K562 (cell line): ENCODE data around the gene YES1. TPM values are rescaled to one million over a fixed set of nuclear protein-coding genes. Genes with fewer than 3 reads are reported as not detected.
A peak's percentile ranks its signal among the peaks of the same experiment; 100 is the strongest.

Experiments used
- CBX2 ChIP-seq: fragments of 200-600 bp; sonication (generic); IDR thresholded peaks from one replicate; pipeline ENCODE4 v1.6.1; 2012; ENCODE audit warnings: mild to moderate bottlenecking, low read length, inconsistent platforms; ENCODE audit not compliant: insufficient read depth, poor library complexity, severe bottlenecking
- CREM ChIP-seq: IDR thresholded peaks from 2 replicates; pipeline ENCODE4 v1.6.1; 2014; ENCODE audit warnings: antibody characterized with exemption, low read depth
- CTCFL ChIP-seq: IDR thresholded peaks from 2 replicates; pipeline ENCODE4 v1.6.1; 2011; ENCODE audit warnings: borderline replicate concordance, low read depth, mild to moderate bottlenecking, moderate library complexity, low read length; ENCODE audit not compliant: insufficient read depth, poor library complexity, severe bottlenecking
- HINFP ChIP-seq: fragments of 450-650 bp; conservative IDR thresholded peaks from 2 replicates; pipeline ENCODE4 v1.6.1; 2016; ENCODE audit warnings: missing genetic modification characterization, low read depth, mild to moderate bottlenecking, control low read depth, missing compliant biosample characterization
- MBD2 ChIP-seq: sonication (generic); IDR thresholded peaks from 2 replicates; pipeline ENCODE4 v1.6.1; 2016; ENCODE audit warnings: low read depth, borderline replicate concordance
- MXD1 ChIP-seq: fragments of 250-450 bp; sonication (Bioruptor Pico); IDR thresholded peaks from 2 replicates; pipeline ENCODE4 v1.8.0; 2021; ENCODE audit warnings: borderline replicate concordance, mild to moderate bottlenecking, moderate library complexity; ENCODE audit not compliant: poor library complexity, severe bottlenecking
- MYC ChIP-seq, 2 experiments: fragments of 250-450 bp in 1 of 2; sonication (Bioruptor Pico) in 1 of 2; IDR thresholded peaks; 2 replicates each; pipeline versions ENCODE4 v1.5.1 to v1.6.1; 2012 to 2021; ENCODE audit warnings: low read depth in 2 of 2, borderline replicate concordance in 1 of 2, improper control_type of control experiment in 1 of 2, low read length in 1 of 2, mild to moderate bottlenecking in 1 of 2, moderate library complexity in 1 of 2
- NCOA1 ChIP-seq: fragments of 450-650 bp; IDR thresholded peaks from 2 replicates; pipeline ENCODE4 v1.6.1; 2016; ENCODE audit warnings: low read depth
- NR3C1 ChIP-seq: sonication (generic); formaldehyde crosslinking; IDR thresholded peaks from 2 replicates; pipeline ENCODE4 v1.8.1; 2022; ENCODE audit warnings: missing genetic modification reagents
- PHF8 ChIP-seq: fragments of 200-600 bp; sonication (generic); IDR thresholded peaks from 2 replicates; pipeline ENCODE4 v1.6.1; 2012; ENCODE audit warnings: mixed run types, mild to moderate bottlenecking, inconsistent platforms, low read length, moderate library complexity, borderline replicate concordance
- PRPF4 ChIP-seq: fragments of 200-400 bp; formaldehyde crosslinking; IDR thresholded peaks from one replicate; pipeline ENCODE4 v1.6.1; 2017; ENCODE audit warnings: low read length, low read depth, mild to moderate bottlenecking; ENCODE audit not compliant: insufficient read depth, poor library complexity, severe bottlenecking
- RBM14 ChIP-seq: fragments of 200-400 bp; formaldehyde crosslinking; IDR thresholded peaks from 2 replicates; pipeline ENCODE4 v1.6.1; 2018; ENCODE audit warnings: low read depth, mild to moderate bottlenecking, low read length, moderate library complexity, borderline replicate concordance; ENCODE audit not compliant: insufficient read depth
- SETDB1 ChIP-seq: IDR thresholded peaks from one replicate; pipeline ENCODE4 v1.6.1; 2012; ENCODE audit warnings: low read length, control low read depth, inconsistent platforms
- SIN3A ChIP-seq, 2 experiments: fragments of 150-350 bp in 1 of 2; IDR thresholded peaks; 2 replicates each; pipeline ENCODE4 v1.6.1; 2011 to 2016; ENCODE audit warnings: borderline replicate concordance in 2 of 2, low read depth in 2 of 2, low read length in 2 of 2, mild to moderate bottlenecking in 2 of 2, moderate library complexity in 2 of 2; ENCODE audit not compliant: control insufficient read depth in 1 of 2
- TBP ChIP-seq: optimal IDR thresholded peaks from 2 replicates; pipeline ENCODE3; 2011; ENCODE audit warnings: low read depth, low read length, improper control_type of control experiment
- TRIM24 ChIP-seq, 2 experiments: fragments of 450-650 bp; IDR thresholded peaks; 2 replicates each; pipeline ENCODE4 v1.6.1; 2016
- ZBTB5 ChIP-seq: fragments of 450-650 bp; IDR thresholded peaks from 2 replicates; pipeline ENCODE4 v1.6.1; 2017; ENCODE audit warnings: antibody characterized with exemption
- ZNF212 ChIP-seq: fragments of 450-650 bp; formaldehyde crosslinking; IDR thresholded peaks from 2 replicates; pipeline ENCODE4 v1.4.0; 2020; ENCODE audit warnings: mild to moderate bottlenecking
- ZNF232 ChIP-seq: sonication (generic); formaldehyde crosslinking; IDR thresholded peaks from 2 replicates; pipeline ENCODE4 v1.8.0; 2022; ENCODE audit warnings: mild to moderate bottlenecking, missing genetic modification reagents
- ZNF668 ChIP-seq: fragments of 250-450 bp; sonication (Bioruptor Pico); IDR thresholded peaks from 2 replicates; pipeline ENCODE4 v1.8.0; 2022; ENCODE audit warnings: mild to moderate bottlenecking, inconsistent platforms
- polyA plus RNA-seq, 8 experiments: library from polyadenylated mRNA; depleted of rRNA in 4 of 8; stranded (reverse) in 5 of 8; unstranded in 3 of 8; fragments of >200 nt; fragmentation: Nextera tagmentation in 2 of 8; fragmentation: Illumina TruSeq in 1 of 8; extraction: Ambion mirVana in 2 of 8; extraction: Trizol in 1 of 8; gene quantifications; 2 replicates each; pipeline versions ENCODE4 v1.2.1 to v1.2.3, GENCODE V29; 2011 to 2014; ENCODE audit warnings: inconsistent platforms in 1 of 8, missing spikeins in 1 of 8
- total RNA-seq, 7 experiments: library from RNA; depleted of rRNA in 6 of 7; stranded (reverse); fragments of >200 nt in 6 of 7; fragmentation: Illumina TruSeq in 2 of 7; extraction: Trizol in 2 of 7; gene quantifications; 2 replicates each; pipeline versions ENCODE4 v1.2.1 to v1.2.3, GENCODE V29; 2011 to 2021; ENCODE audit warnings: low replicate concordance in 1 of 7

YES1 gene
- total and polyA plus RNA-seq, 9 of the 15 experiments (the other 6 are each of a cell fraction or from before 2014, with no cell fraction given) = 37.2 to 115 (median 77.7) TPM

- peak; percentile 83 for TF ChIP-seq MYC (IDR thresholded peaks at IDR 0.05; ENCODE audit: low read depth, low read length)
- TF ChIP-seq MYC (CRISPR knock-in tag; IDR thresholded peaks at IDR 0.05; ENCODE audit: borderline replicate concordance, low read depth) = no peak
- TF ChIP-seq TRIM24 (IDR thresholded peaks at IDR 0.05) = peak; percentile 25 to 41; a peak in 2 of 4 replicates
- TF ChIP-seq CBX2 = no peak
- peak; percentile 55 for TF ChIP-seq TBP
- peak; percentile 18; the same call in 1 of the 2 replicates for TF ChIP-seq ZNF668
- no peak for TF ChIP-seq SETDB1
- no peak for TF ChIP-seq NR3C1 (CRISPR knock-in tag)
- TF ChIP-seq MXD1 (CRISPR knock-in tag) = no peak
- 0 out of 2 replicates have a peak, but pooled peaks have one; percentile 59 for TF ChIP-seq ZNF232
- peak in 1 of 2 experiments; percentile 35; a peak in 1 of 4 replicates for TF ChIP-seq SIN3A (IDR thresholded peaks at IDR 0.05; ENCODE audit: borderline replicate concordance in 2 of 2, control insufficient read depth in 1 of 2, low read depth in 2 of 2, low read length in 2 of 2)
- peak; percentile 29; the same call in 1 of the 2 replicates for TF ChIP-seq CREM
- TF ChIP-seq RBM14 = 0 out of 2 replicates have a peak, but pooled peaks have one; percentile 40
- peak; percentile 50; the same call in 1 of the 2 replicates for TF ChIP-seq HINFP (tag)
- TF ChIP-seq ZNF212 = no peak
- TF ChIP-seq MBD2 = peak; percentile 61; the same call in 1 of the 2 replicates
- peak; percentile 27; the same call in 1 of the 2 replicates for TF ChIP-seq NCOA1
- TF ChIP-seq PRPF4 = peak; percentile 53
- peak; percentile 56 for TF ChIP-seq CTCFL
- peak; percentile 52; the same call in 1 of the 2 replicates for TF ChIP-seq PHF8
- peak; percentile 88 for TF ChIP-seq ZBTB5
These were observed 99.5 kb downstream of the YES1 start, which contains the start of gene ENOSF1 (continued) for GRCh38 chr18:712401-713134.
